NCI-H82 treated with DMSO at 0.1 percent for 48 hours (cell line): ENCODE data around the gene OR5C1.
"Not testable (repeated sequence)": the region's sequence is repeated elsewhere in the genome, so short reads cannot be mapped to it uniquely, and the experiment has no call there.

Experiments
- DNase-seq: peaks from one replicate; lab custom pipeline; 2025; ENCODE audit not compliant: unreplicated experiment; lab: John Stamatoyannopoulos, UW

Gene OR5C1

GRCh38 chr9:122810306-122810946 is 21.7 kb downstream of the OR5C1 start:
- DNase-seq, result peak; percentile 69

DNA sequence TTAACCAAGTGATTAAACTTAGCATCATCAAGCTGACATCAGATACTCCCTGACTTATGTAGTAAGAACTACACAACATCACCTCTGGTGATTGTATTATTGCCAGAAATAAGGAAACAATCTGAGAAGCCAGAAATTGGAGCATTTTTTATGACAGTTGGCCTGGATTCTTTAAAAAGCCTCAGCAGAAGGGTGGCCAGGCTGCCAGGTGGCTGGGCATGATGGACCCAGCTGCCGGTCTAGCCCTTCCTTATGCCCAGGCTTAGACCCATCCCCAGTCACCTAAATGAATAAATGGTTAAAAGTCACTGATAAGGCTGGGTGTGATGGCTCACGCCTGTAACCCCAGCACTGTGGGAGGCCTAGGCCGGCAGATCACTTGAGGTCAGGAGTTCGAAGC is 24.0 kb downstream of the OR5C1 start:
- DNase-seq, result no peak

GRCh38 chr9:122814545-122814944 is 25.8 kb downstream of the OR5C1 start:
- no peak for DNase-seq

DNA sequence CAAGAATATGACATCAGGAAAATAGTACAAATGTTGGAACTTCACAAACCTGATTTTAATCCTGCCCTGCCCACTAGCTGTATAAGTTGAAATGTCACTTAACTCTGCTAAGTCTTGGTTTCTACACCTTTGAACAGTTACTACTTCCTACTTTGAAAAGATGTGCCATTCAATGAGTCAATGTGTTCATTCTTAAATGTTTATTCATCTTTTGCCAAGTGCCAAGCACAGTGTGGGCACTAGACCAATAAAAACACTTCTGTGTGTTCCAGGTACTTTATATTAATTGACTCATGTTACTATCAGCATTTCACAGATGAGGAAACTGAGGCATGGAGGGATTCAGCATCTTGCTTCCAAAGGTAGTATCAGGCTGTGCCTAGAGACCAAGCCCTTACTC is 26.8 kb downstream of the OR5C1 start:
- DNase-seq, result no peak

DNA sequence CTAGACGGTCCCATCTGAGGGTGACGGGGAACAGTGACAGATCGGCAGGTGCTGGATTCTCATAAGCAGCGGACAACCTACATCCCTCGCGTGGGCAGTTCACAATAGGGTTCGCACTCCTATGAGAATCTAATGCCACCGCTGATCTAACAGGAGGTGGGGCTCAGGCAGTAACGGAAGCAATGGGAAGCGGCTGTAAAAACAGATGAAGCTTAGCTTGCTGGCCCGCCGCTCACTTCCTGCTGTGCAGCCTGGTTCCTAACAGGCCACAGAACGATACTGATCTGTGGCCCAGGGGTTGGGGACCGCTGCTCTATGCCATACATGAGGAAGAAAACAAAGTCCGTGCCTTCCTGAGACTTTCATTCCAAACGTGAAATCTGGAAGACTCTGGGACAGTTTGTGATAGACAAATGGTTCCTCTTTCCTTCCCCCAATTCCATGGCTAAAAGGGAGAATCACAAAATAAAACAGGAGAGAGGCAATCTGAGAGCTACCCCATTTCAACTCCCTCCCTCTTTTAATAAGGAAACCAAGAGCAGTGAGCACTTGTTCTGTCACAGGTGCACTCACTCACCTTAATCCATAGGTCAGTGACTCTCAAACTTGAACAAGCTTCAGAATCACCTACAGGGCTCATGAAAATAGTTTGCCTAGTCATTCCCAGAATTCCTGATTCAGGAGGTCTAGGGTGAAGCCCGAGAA is 27.6 kb downstream of the OR5C1 start:
- DNase-seq, result no peak

- no peak for DNase-seq
Observed at GRCh38 chr9:122819326-122819725, 30.6 kb downstream of the OR5C1 start.

DNA sequence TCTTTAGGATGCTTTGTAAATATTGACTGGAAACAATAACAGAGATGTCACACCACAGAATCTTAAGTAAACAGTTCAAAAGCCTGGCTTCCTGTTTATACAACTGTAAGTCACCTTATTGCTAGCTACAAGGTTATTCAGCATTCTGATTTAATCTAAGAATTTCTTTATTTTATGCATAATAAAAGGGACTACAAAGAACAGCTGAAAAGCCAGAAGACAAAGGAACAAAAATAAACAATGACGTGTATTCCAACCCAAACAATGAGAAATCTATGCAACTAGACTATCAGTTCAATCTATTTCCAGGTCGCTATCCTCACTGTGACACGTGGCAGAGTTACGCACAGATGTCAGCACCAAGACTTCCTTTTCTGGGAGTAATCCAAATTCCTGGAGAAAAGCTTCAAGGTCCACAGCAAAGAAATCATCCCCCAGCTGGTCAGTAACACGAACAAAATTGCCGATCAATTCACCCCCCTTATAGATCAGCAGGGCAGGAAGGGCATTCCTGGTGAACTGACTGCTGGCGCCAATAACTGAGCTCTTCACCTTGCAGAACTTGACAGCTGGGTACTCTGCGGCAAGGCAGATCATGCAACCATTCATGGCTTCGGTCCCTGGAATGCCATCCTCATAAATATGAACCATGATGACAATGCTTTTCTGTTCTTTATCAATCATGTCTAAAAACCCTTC is 31.2 kb downstream of the OR5C1 start:
- DNase-seq, result no peak

- DNase-seq, result no peak
Observed at GRCh38 chr9:122820490-122820845, 31.7 kb downstream of the OR5C1 start.

GRCh38 chr9:122821278-122821943 is 32.7 kb downstream of the OR5C1 start:
- peak; percentile 54 for DNase-seq

DNA sequence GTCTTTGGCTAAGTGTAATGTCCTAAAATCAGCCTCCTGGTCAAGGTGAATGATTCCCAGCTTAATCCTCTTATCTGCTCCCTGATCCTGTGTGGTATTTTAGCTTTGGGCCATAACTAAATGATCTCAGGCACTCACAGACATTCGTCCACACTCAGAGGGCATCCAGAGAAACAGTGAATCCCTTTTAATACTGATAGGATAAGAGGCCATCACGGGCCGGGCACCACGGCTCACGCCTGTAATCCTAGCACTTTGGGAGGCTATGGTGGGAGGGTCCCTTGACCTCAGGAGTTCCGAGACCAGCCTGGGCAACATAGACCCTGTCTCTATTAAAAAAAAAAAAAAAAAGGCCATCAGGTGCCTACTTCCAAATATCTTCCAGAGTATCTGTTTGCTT is 33.3 kb downstream of the OR5C1 start:
- DNase-seq, result peak; percentile 54

DNA sequence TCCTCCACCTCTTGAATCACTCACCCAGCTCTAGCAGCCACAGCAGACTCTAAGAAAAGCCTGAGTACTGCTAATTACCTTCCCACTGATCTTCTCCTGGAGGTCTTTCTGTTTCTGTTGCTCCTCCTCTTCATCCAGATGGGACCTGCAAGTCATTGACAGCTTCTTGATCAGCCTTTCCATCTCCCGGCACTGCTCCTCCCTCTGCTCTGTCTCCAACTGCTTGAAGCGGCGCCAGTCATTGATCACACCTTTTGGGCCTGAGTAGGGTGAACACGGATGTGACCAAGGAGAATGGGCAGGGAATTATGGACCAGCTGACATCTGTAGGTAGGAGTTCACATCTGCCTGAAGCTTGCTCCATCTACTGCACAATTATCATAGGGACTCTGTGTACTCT is 34.2 kb downstream of the OR5C1 start:
- DNase-seq, result no peak

DNA sequence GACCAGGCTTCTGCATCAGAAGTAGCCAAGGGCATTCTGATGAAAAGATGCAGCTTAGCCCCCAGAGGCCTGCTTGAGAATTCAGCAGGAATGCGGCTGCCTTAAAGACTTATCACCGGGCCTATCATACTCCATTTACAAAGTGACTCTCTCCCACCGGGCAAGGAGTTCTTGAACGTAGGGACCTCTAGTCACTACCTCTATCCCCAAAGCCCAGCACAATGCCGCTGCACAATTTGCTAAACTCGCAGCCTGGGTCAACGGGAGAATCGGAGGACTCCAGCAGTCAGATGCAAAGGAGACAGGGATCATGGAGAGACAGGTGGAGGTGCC is 39.0 kb downstream of the OR5C1 start:
- DNase-seq, result no peak

- not testable (repeated sequence) for DNase-seq
Observed at GRCh38 chr9:122828965-122829284, 40.2 kb downstream of the OR5C1 start.

DNA sequence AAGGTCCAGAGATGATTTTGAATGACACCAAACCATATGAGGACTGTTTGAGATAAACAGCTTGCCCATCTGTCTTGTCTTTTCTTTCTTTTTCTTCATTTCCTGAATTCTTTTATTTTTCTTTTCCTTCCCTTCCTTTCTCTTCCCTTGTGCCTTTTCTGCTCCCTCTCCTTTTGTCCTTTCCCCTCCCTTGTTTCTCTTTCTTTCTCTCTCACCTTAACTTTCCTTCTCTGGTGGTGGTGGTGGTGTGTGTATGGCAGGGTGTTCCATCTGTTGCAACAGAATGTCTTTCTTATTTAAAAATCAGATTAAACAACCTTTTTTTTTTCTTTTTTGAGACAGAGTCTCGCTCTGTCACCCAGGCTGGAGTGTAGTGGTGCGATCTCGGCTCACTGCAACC is 43.5 kb downstream of the OR5C1 start:
- DNase-seq, result no peak

DNA sequence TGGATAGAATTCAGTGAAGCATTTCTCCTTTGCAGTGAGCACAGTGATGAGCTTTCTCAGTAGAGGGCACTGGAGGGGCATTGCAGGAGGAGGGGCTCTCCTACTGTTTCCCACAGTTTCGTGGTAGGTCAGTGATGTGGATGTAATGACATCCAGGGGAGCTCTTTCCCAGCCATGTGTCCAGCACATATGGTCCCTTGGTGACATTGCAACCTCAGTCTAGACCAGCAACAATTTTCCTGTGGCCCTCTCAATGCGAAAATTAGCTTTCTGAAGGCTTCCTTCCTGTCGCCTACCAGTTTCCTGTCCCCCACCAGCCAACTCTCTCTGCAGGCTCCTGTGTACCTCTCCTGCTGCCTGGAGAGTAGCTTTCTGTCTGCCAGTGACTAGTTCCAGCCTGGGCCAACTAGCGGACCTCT is 46.6 kb downstream of the OR5C1 start:
- DNase-seq, result no peak

GRCh38 chr9:122837266-122837850 is 48.6 kb downstream of the OR5C1 start:
- DNase-seq, result no peak

GRCh38 chr9:122838441-122838840 is 49.7 kb downstream of the OR5C1 start:
- DNase-seq, result not testable (repeated sequence)
